Fibroblast of the aortic adventitia (primary cell): ENCODE measurements around the gene AURKAIP1. TPM values are rescaled to one million over a fixed set of nuclear protein-coding genes. Genes with fewer than 3 reads are reported as not detected.
"Not testable (repeated sequence)": the region's sequence is repeated elsewhere in the genome, so short reads cannot be mapped to it uniquely, and the experiment has no call there.

Experiments used
- DNase-seq: peaks from one replicate; pipeline ENCODE4 v3.0.0-alpha.2; 2010; ENCODE audit warnings: low read depth
- H3K4me3 ChIP-seq: 2 replicates; pipeline ENCODE4 v1.5.1; 2011; ENCODE audit warnings: low read depth, mild to moderate bottlenecking, control low read depth, low read length, moderate library complexity
- total RNA-seq: library from RNA; depleted of rRNA; stranded (reverse); fragments of >200 nt; gene quantifications from 2 replicates; pipeline ENCODE4 v1.2.3, GENCODE V29; 2012; ENCODE audit warnings: low replicate concordance
- TF ChIP-seq, protein P1 (sequence below): IDR thresholded peaks from 2 replicates; pipeline ENCODE4 v1.5.1; 2011; ENCODE audit warnings: mild to moderate bottlenecking, low read length, control low read depth, inconsistent platforms; ENCODE audit not compliant: insufficient read depth

Gene AURKAIP1
- total RNA-seq, 1 donor = 71.1 TPM

DNA sequence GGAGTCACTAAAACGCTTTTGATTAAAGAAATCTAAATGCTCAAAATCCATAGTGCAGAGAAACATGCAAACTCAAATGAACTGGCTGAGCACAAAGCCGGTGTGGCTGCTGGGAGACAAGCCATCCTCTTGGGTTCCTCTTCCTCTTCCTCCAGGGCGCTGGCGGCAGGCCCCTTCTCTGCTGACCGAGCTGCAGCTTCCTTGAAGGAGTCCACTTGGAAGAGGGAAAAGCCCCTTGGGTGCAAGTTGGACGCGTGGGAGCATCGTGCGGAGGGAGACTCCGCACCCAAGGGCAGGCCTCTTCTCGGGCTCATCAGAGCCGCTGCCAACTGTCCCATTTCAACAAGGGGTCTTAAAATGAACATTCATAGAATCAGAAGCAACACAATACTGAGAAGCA, 16.2 kb upstream of the AURKAIP1 start:
- DNase-seq = no peak
- no peak overlapping the region for H3K4me3 ChIP-seq
- TF ChIP-seq, protein P1, sequence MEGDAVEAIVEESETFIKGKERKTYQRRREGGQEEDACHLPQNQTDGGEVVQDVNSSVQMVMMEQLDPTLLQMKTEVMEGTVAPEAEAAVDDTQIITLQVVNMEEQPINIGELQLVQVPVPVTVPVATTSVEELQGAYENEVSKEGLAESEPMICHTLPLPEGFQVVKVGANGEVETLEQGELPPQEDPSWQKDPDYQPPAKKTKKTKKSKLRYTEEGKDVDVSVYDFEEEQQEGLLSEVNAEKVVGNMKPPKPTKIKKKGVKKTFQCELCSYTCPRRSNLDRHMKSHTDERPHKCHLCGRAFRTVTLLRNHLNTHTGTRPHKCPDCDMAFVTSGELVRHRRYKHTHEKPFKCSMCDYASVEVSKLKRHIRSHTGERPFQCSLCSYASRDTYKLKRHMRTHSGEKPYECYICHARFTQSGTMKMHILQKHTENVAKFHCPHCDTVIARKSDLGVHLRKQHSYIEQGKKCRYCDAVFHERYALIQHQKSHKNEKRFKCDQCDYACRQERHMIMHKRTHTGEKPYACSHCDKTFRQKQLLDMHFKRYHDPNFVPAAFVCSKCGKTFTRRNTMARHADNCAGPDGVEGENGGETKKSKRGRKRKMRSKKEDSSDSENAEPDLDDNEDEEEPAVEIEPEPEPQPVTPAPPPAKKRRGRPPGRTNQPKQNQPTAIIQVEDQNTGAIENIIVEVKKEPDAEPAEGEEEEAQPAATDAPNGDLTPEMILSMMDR = no peak

DNA sequence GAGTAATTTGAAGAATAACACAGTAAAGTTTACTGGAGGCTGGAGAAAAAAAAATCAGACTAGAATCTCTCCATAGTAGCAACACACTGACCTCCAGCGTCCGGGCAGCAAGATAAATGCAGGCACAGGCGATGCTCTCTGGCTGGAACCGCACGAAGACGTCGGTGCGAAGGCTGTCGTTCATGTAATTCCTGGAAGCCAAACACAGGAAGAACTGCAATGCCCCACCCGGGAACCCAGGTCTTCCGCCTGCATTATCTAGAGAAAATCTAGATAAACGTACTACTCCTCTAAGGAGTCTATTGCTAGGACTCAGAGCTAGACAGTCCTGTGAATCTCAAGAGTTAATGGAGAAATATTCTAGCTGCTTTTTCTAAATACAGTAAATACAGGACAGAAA, 15.7 kb upstream of the AURKAIP1 start:
- H3K4me3 ChIP-seq = no peak overlapping the region
- TF ChIP-seq, protein P1 = no peak
- DNase-seq = no peak

DNA sequence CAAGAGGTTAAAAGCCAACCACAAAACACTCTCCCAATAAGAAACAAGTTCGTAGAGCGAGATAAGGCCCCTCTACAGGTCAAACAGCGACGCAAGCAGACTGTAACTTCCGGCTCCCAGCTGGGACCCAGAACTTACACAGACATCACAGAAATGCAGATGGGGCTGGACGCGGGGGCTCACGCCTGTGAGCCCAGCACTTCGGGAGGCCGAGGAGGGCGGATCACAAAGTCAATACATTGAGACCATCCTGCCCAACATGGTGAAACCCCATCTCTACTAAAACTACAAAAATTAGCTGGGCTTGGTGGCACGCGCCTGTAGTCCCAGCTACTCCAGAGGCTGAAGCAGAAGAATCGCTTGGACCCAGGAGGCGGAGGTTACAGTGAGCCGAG, 13.1 kb upstream of the AURKAIP1 start:
- no peak for DNase-seq
- no peak overlapping the region for H3K4me3 ChIP-seq
- TF ChIP-seq, protein P1 = no peak

DNA sequence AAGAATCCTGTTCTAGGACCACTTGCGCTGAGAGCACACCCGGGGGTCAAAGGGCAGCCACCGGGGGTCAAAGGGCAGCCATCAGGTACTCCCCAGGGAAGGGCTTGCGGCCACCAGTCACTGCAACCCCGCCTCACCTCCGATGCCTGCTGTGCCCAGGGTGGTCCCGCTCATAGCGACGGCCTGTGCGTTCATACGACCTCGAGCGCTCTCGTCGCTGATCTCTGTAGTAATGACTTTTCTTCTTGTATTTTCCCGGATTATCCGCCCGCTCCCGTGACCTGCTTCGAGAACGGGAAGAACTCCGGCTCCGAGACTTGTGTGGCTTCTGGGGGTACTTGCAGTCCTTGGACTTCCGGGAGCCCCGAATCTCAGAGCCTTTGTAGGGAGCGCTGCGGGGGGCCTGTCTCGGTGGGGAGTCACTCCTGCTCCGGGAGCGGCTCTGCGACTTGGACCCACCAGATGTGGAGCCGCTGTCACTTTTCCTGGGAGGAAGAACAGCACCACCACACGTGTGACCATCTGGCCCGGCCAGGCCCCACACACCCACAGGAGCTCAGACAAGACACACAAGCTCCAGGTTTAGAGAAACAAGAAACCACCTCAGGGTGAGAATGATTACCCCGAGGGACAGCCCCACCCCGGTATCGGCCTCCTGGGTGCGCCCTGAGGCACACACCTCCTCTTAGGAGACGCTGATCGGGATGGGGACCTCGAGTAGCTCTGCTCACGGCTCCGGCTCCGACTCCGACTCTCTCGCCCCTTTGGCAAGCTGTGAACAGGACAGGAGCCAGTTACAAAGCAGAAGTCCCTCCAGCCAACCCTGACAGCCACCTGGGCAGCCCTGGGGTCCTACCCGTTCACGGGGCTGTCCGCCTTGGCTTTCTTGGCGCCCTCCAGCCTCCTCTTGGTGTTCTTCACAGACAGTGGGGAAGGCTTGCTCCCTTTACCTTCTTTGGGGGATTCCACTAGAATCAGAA, 12.4 kb upstream of the AURKAIP1 start:
- no peak for DNase-seq
- TF ChIP-seq, protein P1 = no peak
- no peak overlapping the region for H3K4me3 ChIP-seq

DNA sequence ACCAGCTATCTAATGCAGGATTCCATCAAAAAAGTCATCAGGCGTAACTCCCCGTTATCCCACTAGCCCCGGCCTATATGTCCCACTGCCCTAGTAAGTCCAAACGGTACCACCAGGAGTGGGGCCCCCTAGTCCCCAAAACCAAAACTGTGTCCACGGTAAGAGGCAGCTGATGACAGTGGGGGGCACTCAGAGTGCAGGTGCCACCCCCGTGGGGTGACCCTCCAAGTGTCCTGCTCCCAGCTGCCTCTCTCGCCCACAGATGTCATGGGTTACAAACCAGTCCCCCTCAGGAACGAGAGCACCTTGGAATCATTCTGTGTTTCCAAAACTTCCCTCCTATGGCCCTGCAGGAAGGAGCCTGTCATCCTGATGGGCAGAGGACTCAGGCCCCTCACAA, 10.9 kb upstream of the AURKAIP1 start:
- no peak for DNase-seq
- TF ChIP-seq, protein P1 = no peak
- no peak overlapping the region for H3K4me3 ChIP-seq

DNA sequence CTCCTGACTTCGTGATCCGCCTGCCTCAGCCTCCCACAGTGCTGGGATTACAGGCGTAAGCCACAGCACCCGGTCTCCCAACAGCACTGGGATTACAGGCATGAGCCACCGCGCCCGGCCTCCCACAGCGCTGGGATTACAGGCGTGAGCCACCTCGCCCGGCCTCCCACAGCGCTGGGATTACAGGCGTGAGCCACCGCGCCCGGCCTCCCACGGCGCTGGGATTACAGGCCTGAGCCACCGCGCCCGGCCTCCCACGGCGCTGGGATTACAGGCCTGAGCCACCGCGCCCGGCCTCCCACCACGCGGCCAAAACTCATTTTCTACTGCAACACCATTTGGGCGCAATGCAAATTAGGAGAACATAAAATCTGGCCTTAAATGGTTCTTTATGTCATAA, 10.3 kb upstream of the AURKAIP1 start:
- DNase-seq, H3K4me3 ChIP-seq: not testable (repeated sequence)

DNA sequence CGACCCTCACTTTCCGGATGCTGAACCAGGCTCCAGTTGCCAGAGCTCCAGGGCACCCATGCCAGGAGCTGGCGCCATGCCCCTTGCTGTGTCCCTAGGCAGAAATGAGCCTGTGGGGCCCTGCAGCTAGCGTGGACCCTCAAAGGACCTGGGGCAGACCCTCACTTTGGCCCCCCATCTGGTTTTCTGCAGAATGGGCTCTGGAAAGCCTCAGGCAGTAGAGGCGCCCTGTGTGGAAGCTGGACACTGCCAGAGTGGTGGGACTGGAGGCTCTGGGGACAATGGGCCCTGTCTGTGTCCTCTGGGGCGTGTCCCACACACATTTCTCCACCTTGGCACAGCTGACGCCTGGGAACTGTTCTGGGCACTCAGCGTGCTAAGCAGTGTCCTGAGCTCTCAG, 6.3 kb upstream of the AURKAIP1 start:
- DNase-seq = no peak
- TF ChIP-seq, protein P1 = no peak
- no peak overlapping the region for H3K4me3 ChIP-seq
